HL-60 (cell line): Measurements from ENCODE around the gene ZNF430.

ENCODE experiments used
- DNase-seq, 2 experiments: peaks; one replicate each; pipeline ENCODE4 v3.0.0-alpha.2; 2010 to 2020; ENCODE audit warnings: low read depth in 1 of 2, low spot score in 1 of 2
- H3K27ac ChIP-seq: fragments of 250-450 bp; sonication (Bioruptor Pico); replicated peaks from 2 replicates; pipeline ENCODE4 v1.5.1; 2020; ENCODE audit warnings: mild to moderate bottlenecking, moderate library complexity
- H3K27me3 ChIP-seq: fragments of 250-450 bp; sonication (Bioruptor Pico); 2 replicates; pipeline ENCODE4 v1.5.1; 2021; ENCODE audit warnings: mild to moderate bottlenecking, moderate library complexity; ENCODE audit not compliant: insufficient read depth, poor library complexity, severe bottlenecking
- H3K4me3 ChIP-seq: replicated peaks from 2 replicates; pipeline ENCODE4 v1.5.1; 2011; ENCODE audit warnings: mild to moderate bottlenecking, control low read depth, low read length; ENCODE audit not compliant: insufficient read depth
- CTCF ChIP-seq: IDR thresholded peaks from one replicate; pipeline ENCODE4 v1.5.1; 2011; ENCODE audit warnings: low read length, control low read depth, inconsistent platforms; ENCODE audit not compliant: insufficient read depth
- GABPA ChIP-seq: IDR thresholded peaks from 2 replicates; pipeline ENCODE4 v1.6.1; 2012; ENCODE audit warnings: low read depth
- POLR2AphosphoS5 ChIP-seq: IDR thresholded peaks from 2 replicates; pipeline ENCODE4 v1.6.1; 2012; ENCODE audit warnings: low read depth
- SPI1 ChIP-seq: IDR thresholded peaks from 2 replicates; pipeline ENCODE4 v1.6.1; 2012; ENCODE audit warnings: low read depth, mild to moderate bottlenecking, borderline replicate concordance
- TF ChIP-seq, protein P1 (sequence below): IDR thresholded peaks from 2 replicates; pipeline ENCODE4 v1.6.1; 2012; ENCODE audit warnings: low read depth; ENCODE audit not compliant: insufficient replicate concordance

Gene ZNF430

DNA sequence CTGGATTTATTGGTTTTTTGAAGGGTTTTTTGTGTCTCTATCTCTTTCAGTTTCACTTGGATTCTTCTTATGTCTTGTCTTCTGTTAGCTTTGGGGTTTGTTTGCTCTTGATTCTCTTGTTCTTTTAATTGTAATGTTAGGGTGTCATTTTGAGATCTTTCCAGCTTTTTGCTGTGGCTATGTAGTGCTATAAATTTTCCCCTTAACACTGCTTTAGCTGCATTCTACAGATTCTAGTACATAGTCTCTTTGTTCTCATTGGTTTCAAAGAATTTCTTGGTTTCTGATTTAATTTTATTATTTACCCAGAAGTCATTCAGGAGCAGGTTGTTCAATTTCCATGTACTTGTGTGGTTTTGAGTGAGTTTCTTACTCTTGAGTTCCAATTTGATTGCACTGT is 24.6 kb downstream of the ZNF430 start:
- H3K27ac ChIP-seq: no peak overlapping the region
- DNase-seq: no peak
- no peak for TF ChIP-seq SPI1
- no peak for TF ChIP-seq GABPA
- TF ChIP-seq, protein P1, sequence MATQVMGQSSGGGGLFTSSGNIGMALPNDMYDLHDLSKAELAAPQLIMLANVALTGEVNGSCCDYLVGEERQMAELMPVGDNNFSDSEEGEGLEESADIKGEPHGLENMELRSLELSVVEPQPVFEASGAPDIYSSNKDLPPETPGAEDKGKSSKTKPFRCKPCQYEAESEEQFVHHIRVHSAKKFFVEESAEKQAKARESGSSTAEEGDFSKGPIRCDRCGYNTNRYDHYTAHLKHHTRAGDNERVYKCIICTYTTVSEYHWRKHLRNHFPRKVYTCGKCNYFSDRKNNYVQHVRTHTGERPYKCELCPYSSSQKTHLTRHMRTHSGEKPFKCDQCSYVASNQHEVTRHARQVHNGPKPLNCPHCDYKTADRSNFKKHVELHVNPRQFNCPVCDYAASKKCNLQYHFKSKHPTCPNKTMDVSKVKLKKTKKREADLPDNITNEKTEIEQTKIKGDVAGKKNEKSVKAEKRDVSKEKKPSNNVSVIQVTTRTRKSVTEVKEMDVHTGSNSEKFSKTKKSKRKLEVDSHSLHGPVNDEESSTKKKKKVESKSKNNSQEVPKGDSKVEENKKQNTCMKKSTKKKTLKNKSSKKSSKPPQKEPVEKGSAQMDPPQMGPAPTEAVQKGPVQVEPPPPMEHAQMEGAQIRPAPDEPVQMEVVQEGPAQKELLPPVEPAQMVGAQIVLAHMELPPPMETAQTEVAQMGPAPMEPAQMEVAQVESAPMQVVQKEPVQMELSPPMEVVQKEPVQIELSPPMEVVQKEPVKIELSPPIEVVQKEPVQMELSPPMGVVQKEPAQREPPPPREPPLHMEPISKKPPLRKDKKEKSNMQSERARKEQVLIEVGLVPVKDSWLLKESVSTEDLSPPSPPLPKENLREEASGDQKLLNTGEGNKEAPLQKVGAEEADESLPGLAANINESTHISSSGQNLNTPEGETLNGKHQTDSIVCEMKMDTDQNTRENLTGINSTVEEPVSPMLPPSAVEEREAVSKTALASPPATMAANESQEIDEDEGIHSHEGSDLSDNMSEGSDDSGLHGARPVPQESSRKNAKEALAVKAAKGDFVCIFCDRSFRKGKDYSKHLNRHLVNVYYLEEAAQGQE: no peak
- no peak for TF ChIP-seq POLR2AphosphoS5
- no peak for TF ChIP-seq CTCF
- no peaks in the 10 kb centered on the region for H3K27me3 ChIP-seq
- H3K4me3 ChIP-seq: no peak overlapping the region

- TF ChIP-seq SPI1 (no peak), GABPA (no peak), POLR2AphosphoS5 (no peak), CTCF (no peak)
- TF ChIP-seq, protein P1: no peak
- no peak for DNase-seq
- Histone ChIP-seq H3K27ac (no peak overlapping the region), H3K27me3 (no peaks in the 10 kb centered on the region), H3K4me3 (no peak overlapping the region)
These were observed 26.0 kb downstream of the ZNF430 start for GRCh38 chr19:21046489-21046888.

DNA sequence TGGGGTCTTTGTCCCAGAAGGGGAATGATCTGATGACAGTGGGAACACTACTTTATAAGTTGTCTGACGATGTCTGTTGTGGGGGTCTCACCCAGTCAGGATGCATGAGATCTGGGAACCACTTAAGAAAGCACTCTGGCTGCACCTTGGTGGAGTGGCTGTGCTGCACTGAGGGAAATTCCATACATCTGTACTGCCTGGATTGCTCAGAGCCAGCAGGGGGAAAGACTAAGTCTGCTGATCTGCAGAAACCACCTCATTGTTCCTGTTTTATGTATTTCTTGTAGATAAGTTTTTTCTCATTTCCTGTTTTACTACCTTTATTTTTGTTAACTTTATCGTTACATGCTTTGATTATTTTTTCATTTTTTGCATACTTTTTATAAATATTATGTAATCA is 27.3 kb downstream of the ZNF430 start:
- TF ChIP-seq GABPA (no peak), POLR2AphosphoS5 (no peak), CTCF (no peak), SPI1 (no peak)
- TF ChIP-seq, protein P1: no peak
- H3K27ac ChIP-seq: no peak overlapping the region
- no peaks in the 10 kb centered on the region for H3K27me3 ChIP-seq
- H3K4me3 ChIP-seq: no peak overlapping the region
- DNase-seq: no peak
